ENCODE results near the gene TRIOBP. TPM values are rescaled to one million over a fixed set of nuclear protein-coding genes. Genes with fewer than 3 reads are reported as not detected.

The TRIOBP gene
- total and polyA plus RNA-seq, 2 of the 13 experiments (the other 11 are each of a cell fraction or from before 2014, with no cell fraction given): 6.1 to 15.4 TPM

DNA sequence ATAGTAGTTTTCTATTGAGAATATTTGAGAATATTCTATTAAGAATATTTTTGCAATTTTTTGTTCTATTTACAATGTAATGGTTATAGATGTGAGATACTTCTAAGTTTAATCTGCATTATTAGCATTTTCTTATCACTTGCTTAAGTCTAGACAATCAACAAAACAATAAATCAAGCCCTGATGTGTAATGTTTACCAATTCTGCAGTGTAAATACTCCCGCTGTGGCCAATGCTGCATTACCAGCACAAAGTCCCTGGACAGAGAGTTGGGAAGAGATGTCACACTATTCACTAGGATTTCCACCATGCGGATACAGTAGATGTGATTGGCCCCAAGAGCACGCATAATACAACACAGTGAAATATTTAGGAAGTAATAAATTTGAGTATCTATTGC, 63.3 kb downstream of the TRIOBP start (continued):
- TF ChIP-seq YY1 (IDR thresholded peaks at IDR 0.05; ENCODE audit: insufficient read depth, insufficient replicate concordance, low read depth, low read length) (no peak), TCF12 (IDR thresholded peaks at IDR 0.05) (no peak), TCF12 (CRISPR knock-in tag; IDR thresholded peaks at IDR 0.05) (no peak), CBX5 (CRISPR knock-in tag; IDR thresholded peaks at IDR 0.05; ENCODE audit: borderline replicate concordance) (0 out of 2 replicates have a peak, but pooled peaks have one; percentile 36), SP2 (CRISPR knock-in tag; IDR thresholded peaks at IDR 0.05) (no peak), ZNF746 (CRISPR knock-in tag; IDR thresholded peaks at IDR 0.05) (no peak), HNRNPL (IDR thresholded peaks at IDR 0.05; ENCODE audit: low read depth, low read length) (no peak), CENPX (CRISPR knock-in tag; IDR thresholded peaks at IDR 0.05) (no peak), JARID2 (CRISPR knock-in tag; IDR thresholded peaks at IDR 0.05; ENCODE audit: insufficient replicate concordance) (no peak), HES4 (CRISPR knock-in tag; IDR thresholded peaks at IDR 0.05; ENCODE audit: borderline replicate concordance) (no peak), NR2F6 (IDR thresholded peaks at IDR 0.05) (no peak), NR2F6 (CRISPR knock-in tag; IDR thresholded peaks at IDR 0.05) (peak; percentile 18; the same call in 1 of the 2 replicates), ZNF562 (CRISPR knock-in tag; IDR thresholded peaks at IDR 0.05; ENCODE audit: borderline replicate concordance) (no peak), GPN1 (CRISPR knock-in tag; IDR thresholded peaks at IDR 0.05; ENCODE audit: borderline replicate concordance) (no peak), GFI1 (CRISPR knock-in tag; IDR thresholded peaks at IDR 0.05; ENCODE audit: borderline replicate concordance) (peak; percentile 55; the same call in 1 of the 2 replicates), CC2D1A (CRISPR knock-in tag; IDR thresholded peaks at IDR 0.05) (no peak), BORCS8-MEF2B (CRISPR knock-in tag; IDR thresholded peaks at IDR 0.05) (no peak), TBX2 (CRISPR knock-in tag; IDR thresholded peaks at IDR 0.05; ENCODE audit: borderline replicate concordance) (peak; percentile 48), SIN3A (IDR thresholded peaks at IDR 0.05; ENCODE audit: borderline replicate concordance, low read depth, low read length) (no peak), HMG20A (CRISPR knock-in tag; IDR thresholded peaks at IDR 0.05; ENCODE audit: borderline replicate concordance) (peak; percentile 77; the same call in 1 of the 2 replicates), FOXO1 (CRISPR knock-in tag; IDR thresholded peaks at IDR 0.05) (peak; percentile 77; the same call in 1 of the 2 replicates), ZNF616 (CRISPR knock-in tag; IDR thresholded peaks at IDR 0.05; ENCODE audit: low read depth) (no peak), ERF (CRISPR knock-in tag; IDR thresholded peaks at IDR 0.05) (peak; percentile 29; the same call in 1 of the 2 replicates)
- TF ChIP-seq, protein P1, sequence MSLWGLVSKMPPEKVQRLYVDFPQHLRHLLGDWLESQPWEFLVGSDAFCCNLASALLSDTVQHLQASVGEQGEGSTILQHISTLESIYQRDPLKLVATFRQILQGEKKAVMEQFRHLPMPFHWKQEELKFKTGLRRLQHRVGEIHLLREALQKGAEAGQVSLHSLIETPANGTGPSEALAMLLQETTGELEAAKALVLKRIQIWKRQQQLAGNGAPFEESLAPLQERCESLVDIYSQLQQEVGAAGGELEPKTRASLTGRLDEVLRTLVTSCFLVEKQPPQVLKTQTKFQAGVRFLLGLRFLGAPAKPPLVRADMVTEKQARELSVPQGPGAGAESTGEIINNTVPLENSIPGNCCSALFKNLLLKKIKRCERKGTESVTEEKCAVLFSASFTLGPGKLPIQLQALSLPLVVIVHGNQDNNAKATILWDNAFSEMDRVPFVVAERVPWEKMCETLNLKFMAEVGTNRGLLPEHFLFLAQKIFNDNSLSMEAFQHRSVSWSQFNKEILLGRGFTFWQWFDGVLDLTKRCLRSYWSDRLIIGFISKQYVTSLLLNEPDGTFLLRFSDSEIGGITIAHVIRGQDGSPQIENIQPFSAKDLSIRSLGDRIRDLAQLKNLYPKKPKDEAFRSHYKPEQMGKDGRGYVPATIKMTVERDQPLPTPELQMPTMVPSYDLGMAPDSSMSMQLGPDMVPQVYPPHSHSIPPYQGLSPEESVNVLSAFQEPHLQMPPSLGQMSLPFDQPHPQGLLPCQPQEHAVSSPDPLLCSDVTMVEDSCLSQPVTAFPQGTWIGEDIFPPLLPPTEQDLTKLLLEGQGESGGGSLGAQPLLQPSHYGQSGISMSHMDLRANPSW (CRISPR knock-in tag; IDR thresholded peaks at IDR 0.05; ENCODE audit: borderline replicate concordance): no peak
- TF ChIP-seq, protein P2, sequence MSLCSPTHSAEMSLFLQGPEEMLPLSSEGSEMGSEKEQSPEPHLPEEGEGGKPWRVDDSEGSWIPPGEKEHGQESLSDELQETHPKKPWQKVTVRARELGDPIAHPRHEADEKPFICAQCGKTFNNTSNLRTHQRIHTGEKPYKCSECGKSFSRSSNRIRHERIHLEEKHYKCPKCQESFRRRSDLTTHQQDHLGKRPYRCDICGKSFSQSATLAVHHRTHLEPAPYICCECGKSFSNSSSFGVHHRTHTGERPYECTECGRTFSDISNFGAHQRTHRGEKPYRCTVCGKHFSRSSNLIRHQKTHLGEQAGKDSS (CRISPR knock-in tag; IDR thresholded peaks at IDR 0.05; ENCODE audit: borderline replicate concordance, low read depth): no peak
- TF ChIP-seq, protein P3, sequence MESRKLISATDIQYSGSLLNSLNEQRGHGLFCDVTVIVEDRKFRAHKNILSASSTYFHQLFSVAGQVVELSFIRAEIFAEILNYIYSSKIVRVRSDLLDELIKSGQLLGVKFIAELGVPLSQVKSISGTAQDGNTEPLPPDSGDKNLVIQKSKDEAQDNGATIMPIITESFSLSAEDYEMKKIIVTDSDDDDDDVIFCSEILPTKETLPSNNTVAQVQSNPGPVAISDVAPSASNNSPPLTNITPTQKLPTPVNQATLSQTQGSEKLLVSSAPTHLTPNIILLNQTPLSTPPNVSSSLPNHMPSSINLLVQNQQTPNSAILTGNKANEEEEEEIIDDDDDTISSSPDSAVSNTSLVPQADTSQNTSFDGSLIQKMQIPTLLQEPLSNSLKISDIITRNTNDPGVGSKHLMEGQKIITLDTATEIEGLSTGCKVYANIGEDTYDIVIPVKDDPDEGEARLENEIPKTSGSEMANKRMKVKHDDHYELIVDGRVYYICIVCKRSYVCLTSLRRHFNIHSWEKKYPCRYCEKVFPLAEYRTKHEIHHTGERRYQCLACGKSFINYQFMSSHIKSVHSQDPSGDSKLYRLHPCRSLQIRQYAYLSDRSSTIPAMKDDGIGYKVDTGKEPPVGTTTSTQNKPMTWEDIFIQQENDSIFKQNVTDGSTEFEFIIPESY (CRISPR knock-in tag; IDR thresholded peaks at IDR 0.05): peak; percentile 26; the same call in 1 of the 2 replicates
- TF ChIP-seq, protein P4, sequence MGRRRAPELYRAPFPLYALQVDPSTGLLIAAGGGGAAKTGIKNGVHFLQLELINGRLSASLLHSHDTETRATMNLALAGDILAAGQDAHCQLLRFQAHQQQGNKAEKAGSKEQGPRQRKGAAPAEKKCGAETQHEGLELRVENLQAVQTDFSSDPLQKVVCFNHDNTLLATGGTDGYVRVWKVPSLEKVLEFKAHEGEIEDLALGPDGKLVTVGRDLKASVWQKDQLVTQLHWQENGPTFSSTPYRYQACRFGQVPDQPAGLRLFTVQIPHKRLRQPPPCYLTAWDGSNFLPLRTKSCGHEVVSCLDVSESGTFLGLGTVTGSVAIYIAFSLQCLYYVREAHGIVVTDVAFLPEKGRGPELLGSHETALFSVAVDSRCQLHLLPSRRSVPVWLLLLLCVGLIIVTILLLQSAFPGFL (CRISPR knock-in tag; IDR thresholded peaks at IDR 0.05): no peak
